GOT3 (cell line): Measurements from ENCODE around the gene BAHD1.
A peak's percentile ranks its signal among the peaks of the same experiment; 100 is the strongest.

Source experiments
- DNase-seq: peaks from one replicate; lab custom pipeline; 2025; ENCODE audit warnings: mixed read lengths; lab: John Stamatoyannopoulos, UW

BAHD1 gene

GRCh38 chr15:40498891-40499290 lies 58.1 kb downstream of the BAHD1 start:
- DNase-seq = no peak

- DNase-seq = no peak
Measured at GRCh38 chr15:40499931-40500330, 59.2 kb downstream of the BAHD1 start.

- DNase-seq = no peak
Measured at GRCh38 chr15:40500568-40501330, 60.0 kb downstream of the BAHD1 start.

GRCh38 chr15:40501487-40501886 lies 60.7 kb downstream of the BAHD1 start:
- DNase-seq = no peak

GRCh38 chr15:40506964-40507571 lies 66.3 kb downstream of the BAHD1 start:
- DNase-seq = peak; percentile 48

GRCh38 chr15:40508216-40508615 lies 67.5 kb downstream of the BAHD1 start:
- DNase-seq = no peak

- no peak for DNase-seq
Measured at GRCh38 chr15:40510201-40510600, 69.4 kb downstream of the BAHD1 start.

- no peak for DNase-seq
Measured at GRCh38 chr15:40511093-40511471, 70.3 kb downstream of the BAHD1 start.

- DNase-seq = no peak
Measured at GRCh38 chr15:40511472-40512133, 70.8 kb downstream of the BAHD1 start.

GRCh38 chr15:40512440-40512839 lies 71.7 kb downstream of the BAHD1 start:
- no peak for DNase-seq

- no peak for DNase-seq
Measured at GRCh38 chr15:40513609-40514008, 72.9 kb downstream of the BAHD1 start.

GRCh38 chr15:40516322-40516721 lies 75.6 kb downstream of the BAHD1 start:
- no peak for DNase-seq
